IMR-90 (cell line): ENCODE data around the gene PTPN5. TPM values are rescaled to one million over a fixed set of nuclear protein-coding genes. Genes with fewer than 3 reads are reported as not detected.

Experiments
- ATAC-seq: fragments of 200-7000 bp; cut with Tn5 transposase; 2 replicates; pipeline ENCODE4 v1.9.1; 2020; ENCODE audit warnings: low read depth, mild to moderate bottlenecking, moderate library complexity
- BruUV-seq: library from RNA; stranded (reverse); fragments of 400-500 nt; replicated peaks from 2 replicates; lab custom pipeline; 2021; lab: Mats Ljungman, UMichigan
- CTCF ChIA-PET: fragments of 300-600 bp; formaldehyde crosslinking; extraction: SDS; loops from one replicate; lab custom pipeline; 2021; ENCODE audit warnings: antibody characterized with exemption; lab: Yijun Ruan, JAX
- POLR2A ChIA-PET: fragments of 300-600 bp; sonication (Branson Sonifier 250); formaldehyde crosslinking; loops from one replicate; lab custom pipeline; 2022; ENCODE audit warnings: antibody characterized with exemption; ENCODE audit not compliant: unreplicated experiment; lab: Charles Lee
- DNase-seq: peaks from one replicate; pipeline ENCODE4 v3.0.0; 2013
- H2AFZ ChIP-seq: replicated peaks from 2 replicates; pipeline ENCODE3; 2013; ENCODE audit warnings: low read length, mild to moderate bottlenecking; ENCODE audit not compliant: poor library complexity
- H2AK5ac ChIP-seq: 2 replicates; pipeline ENCODE4 v1.6.1; 2013; ENCODE audit warnings: low read depth, low read length, inconsistent platforms
- H2AK9ac ChIP-seq: replicated peaks from 2 replicates; pipeline ENCODE3; 2013; ENCODE audit warnings: mild to moderate bottlenecking, low read depth, low read length, moderate library complexity; ENCODE audit not compliant: poor library complexity
- H2BK120ac ChIP-seq: 2 replicates; pipeline ENCODE4 v1.6.1; 2013; ENCODE audit warnings: low read depth, low read length, inconsistent platforms
- H2BK15ac ChIP-seq: 3 replicates; pipeline ENCODE4 v1.6.1; 2013; ENCODE audit warnings: low read depth, low read length, inconsistent platforms
- H2BK20ac ChIP-seq: 2 replicates; pipeline ENCODE4 v1.6.1; 2013; ENCODE audit warnings: low read depth, mild to moderate bottlenecking, inconsistent platforms, low read length, moderate library complexity
- H2BK5ac ChIP-seq: 2 replicates; pipeline ENCODE4 v1.6.1; 2013; ENCODE audit warnings: mild to moderate bottlenecking, low read depth, low read length, inconsistent platforms; ENCODE audit not compliant: poor library complexity, severe bottlenecking
- H3K14ac ChIP-seq: replicated peaks from 2 replicates; pipeline ENCODE4 v1.6.1; 2013; ENCODE audit warnings: low read depth, low read length, inconsistent platforms
- H3K18ac ChIP-seq: 2 replicates; pipeline ENCODE4 v1.6.1; 2013; ENCODE audit warnings: low read depth, low read length, control low read depth
- H3K23ac ChIP-seq: 2 replicates; pipeline ENCODE4 v1.6.1; 2013; ENCODE audit warnings: low read depth, low read length, inconsistent platforms
- H3K27ac ChIP-seq: 2 replicates; pipeline ENCODE4 v1.5.1; 2013; ENCODE audit warnings: mild to moderate bottlenecking, control low read depth, low read length; ENCODE audit not compliant: insufficient read depth
- H3K27me3 ChIP-seq: 2 replicates; pipeline ENCODE4 v1.6.1; 2013; ENCODE audit warnings: low read length; ENCODE audit not compliant: control insufficient read depth, insufficient read depth
- H3K36me3 ChIP-seq: 2 replicates; pipeline ENCODE4 v1.6.1; 2013; ENCODE audit warnings: low read length, mixed read lengths; ENCODE audit not compliant: control insufficient read depth, insufficient read depth
- H3K4ac ChIP-seq: 2 replicates; pipeline ENCODE4 v1.6.1; 2013; ENCODE audit warnings: low read depth, low read length, inconsistent platforms
- H3K4me1 ChIP-seq: 2 replicates; pipeline ENCODE4 v1.6.1; 2013; ENCODE audit warnings: low read length, mixed read lengths; ENCODE audit not compliant: control insufficient read depth, insufficient read depth
- H3K4me2 ChIP-seq: 2 replicates; pipeline ENCODE4 v1.6.1; 2013; ENCODE audit warnings: low read depth, mild to moderate bottlenecking, control low read depth, low read length, moderate library complexity
- H3K4me3 ChIP-seq: 2 replicates; pipeline ENCODE4 v1.5.1; 2013; ENCODE audit warnings: low read depth, mild to moderate bottlenecking, control low read depth, low read length, moderate library complexity; ENCODE audit not compliant: insufficient read depth
- H3K56ac ChIP-seq: 2 replicates; pipeline ENCODE4 v1.6.1; 2013; ENCODE audit warnings: low read length, inconsistent platforms; ENCODE audit not compliant: insufficient read depth; ENCODE audit errors: extremely low read depth
- H3K79me1 ChIP-seq, 2 experiments: 2 replicates each; pipeline ENCODE4 v1.6.1; 2013; ENCODE audit warnings: low read length in 2 of 2, inconsistent platforms in 1 of 2, low read depth in 1 of 2
- H3K9ac ChIP-seq: 2 replicates; pipeline ENCODE4 v1.6.1; 2013; ENCODE audit warnings: low read depth, low read length, control low read depth
- H3K9me1 ChIP-seq: 2 replicates; pipeline ENCODE4 v1.6.1; 2013; ENCODE audit warnings: low read length, inconsistent platforms; ENCODE audit not compliant: insufficient read depth
- H3K9me3 ChIP-seq: 2 replicates; pipeline ENCODE4 v1.6.1; 2013; ENCODE audit warnings: low read length; ENCODE audit not compliant: control insufficient read depth, insufficient read depth
- H4K20me1 ChIP-seq: 2 replicates; pipeline ENCODE4 v1.6.1; 2013; ENCODE audit warnings: low read length, inconsistent platforms; ENCODE audit not compliant: insufficient read depth
- H4K5ac ChIP-seq: 2 replicates; pipeline ENCODE4 v1.6.1; 2013; ENCODE audit warnings: mild to moderate bottlenecking, low read depth, low read length, control low read depth
- H4K8ac ChIP-seq, 2 experiments: 2 replicates each; pipeline ENCODE4 v1.6.1; 2013; ENCODE audit warnings: low read depth in 2 of 2, low read length in 2 of 2, control low read depth in 1 of 2, inconsistent platforms in 1 of 2
- H4K91ac ChIP-seq: 2 replicates; pipeline ENCODE4 v1.6.1; 2013; ENCODE audit warnings: low read depth, low read length, inconsistent platforms; ENCODE audit not compliant: insufficient read depth
- CEBPB ChIP-seq: IDR thresholded peaks from 2 replicates; pipeline ENCODE4 v1.6.1; 2012; ENCODE audit warnings: low read depth, low read length, improper control_type of control experiment
- FOS ChIP-seq: fragments of 150-350 bp; IDR thresholded peaks from 2 replicates; pipeline ENCODE4 v1.6.1; 2016; ENCODE audit warnings: low read depth, low read length
- NFE2L2 ChIP-seq: fragments of 150-350 bp; IDR thresholded peaks from 2 replicates; pipeline ENCODE4 v1.6.1; 2016; ENCODE audit warnings: low read depth, mild to moderate bottlenecking, low read length
- RAD21 ChIP-seq: IDR thresholded peaks from 2 replicates; pipeline ENCODE4 v1.6.1; 2012; ENCODE audit warnings: low read length, improper control_type of control experiment
- SMC3 ChIP-seq: fragments of 150-350 bp; IDR thresholded peaks from 2 replicates; pipeline ENCODE4 v1.6.1; 2016; ENCODE audit warnings: low read depth, mild to moderate bottlenecking, antibody characterized with exemption, low read length, moderate library complexity
- WGBS, 2 experiments: methylation state at CpG; one replicate each; pipeline versions ENCODE4 v1.1.5 to v1.1.7; 2013; ENCODE audit warnings: missing lambda C conversion rate in 2 of 2; ENCODE audit not compliant: insufficient read length in 1 of 2; ENCODE audit errors: extremely low coverage in 2 of 2; 5-methylcytosine and 5-hydroxymethylcytosine counted together
- dilution Hi-C: fragments of 300-500 bp; cut with HindIII; formaldehyde crosslinking; loops from one replicate; pipeline ENCODE4 v1.14.3; 2018; ENCODE audit warnings: low sequenced_read_pairs; ENCODE audit not compliant: unreplicated experiment
- in situ Hi-C: fragments of 300-500 bp; cut with MboI; formaldehyde crosslinking; loops from 3 replicates; pipeline ENCODE4 v1.14.3; 2019; ENCODE audit warnings: low sequenced_read_pairs, inconsistent platforms, mixed read lengths
- intact Hi-C: fragments of 100-400 bp; cut with micrococcal nuclease; formaldehyde crosslinking; loops from 2 replicates; pipeline ENCODE4 v1.10.0; 2022
- polyA plus RNA-seq, 3 experiments: library from polyadenylated mRNA; depleted of rRNA; stranded (reverse); fragments of >200 nt; gene quantifications; 2 replicates each; pipeline ENCODE4 v1.2.3, GENCODE V29; 2012; ENCODE audit warnings: low replicate concordance in 1 of 3
- total RNA-seq: library from RNA; depleted of rRNA; stranded (reverse); fragments of >200 nt; gene quantifications from 2 replicates; pipeline ENCODE4 v1.2.3, GENCODE V29; 2012
- TF ChIP-seq, protein P1 (sequence below): fragments of 150-350 bp; IDR thresholded peaks from 2 replicates; pipeline ENCODE4 v1.6.1; 2016; ENCODE audit warnings: low read depth, mild to moderate bottlenecking, low read length, moderate library complexity, borderline replicate concordance

PTPN5 gene
- total and polyA plus RNA-seq, 2 of the 4 experiments (the other 2 are of a cell fraction), result not detected

GRCh38 chr11:18778468-18778867 lies 13.1 kb downstream of the PTPN5 start:
- no peak overlapping the region for H2BK5ac ChIP-seq
- H3K27ac ChIP-seq, result no peak overlapping the region
- no TSS peak for BruUV-seq
- no peak overlapping the region for H4K5ac ChIP-seq
- no peak overlapping the region for H2BK15ac ChIP-seq
- H2AK5ac ChIP-seq, result no peak overlapping the region
- H3K4me2 ChIP-seq, result no peak overlapping the region
- TF ChIP-seq, protein P1, sequence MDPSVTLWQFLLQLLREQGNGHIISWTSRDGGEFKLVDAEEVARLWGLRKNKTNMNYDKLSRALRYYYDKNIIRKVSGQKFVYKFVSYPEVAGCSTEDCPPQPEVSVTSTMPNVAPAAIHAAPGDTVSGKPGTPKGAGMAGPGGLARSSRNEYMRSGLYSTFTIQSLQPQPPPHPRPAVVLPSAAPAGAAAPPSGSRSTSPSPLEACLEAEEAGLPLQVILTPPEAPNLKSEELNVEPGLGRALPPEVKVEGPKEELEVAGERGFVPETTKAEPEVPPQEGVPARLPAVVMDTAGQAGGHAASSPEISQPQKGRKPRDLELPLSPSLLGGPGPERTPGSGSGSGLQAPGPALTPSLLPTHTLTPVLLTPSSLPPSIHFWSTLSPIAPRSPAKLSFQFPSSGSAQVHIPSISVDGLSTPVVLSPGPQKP, result no peak
- TF ChIP-seq NFE2L2 (no peak), SMC3 (no peak), FOS (no peak), RAD21 (no peak), CEBPB (no peak)
- dilution Hi-C loops (no loop called here), intact Hi-C loops (no loop called here), in situ Hi-C loops (no loop called here)
- H3K9ac ChIP-seq, result no peak overlapping the region
- H3K4ac ChIP-seq, result no peak overlapping the region
- no peak overlapping the region for H2AK9ac ChIP-seq
- no peak overlapping the region for H2BK20ac ChIP-seq
- H4K91ac ChIP-seq, result no peak overlapping the region
- CTCF ChIA-PET, result no interaction called here
- no peaks in the 10 kb centered on the region for H3K9me1 ChIP-seq
- H2BK120ac ChIP-seq, result no peak overlapping the region
- H3K23ac ChIP-seq, result no peak overlapping the region
- no peak overlapping the region for H2AFZ ChIP-seq
- no peak overlapping the region for H3K4me3 ChIP-seq
- ATAC-seq, result no peak
- no peaks in the 10 kb centered on the region for H3K9me3 ChIP-seq
- H3K27me3 ChIP-seq, result peaks cover 14% of the 10 kb centered on the region
- no peak overlapping the region for H3K18ac ChIP-seq
- no peaks in the 10 kb centered on the region for H4K20me1 ChIP-seq
- no peaks in the 10 kb centered on the region for H3K36me3 ChIP-seq
- POLR2A ChIA-PET, result interaction anchor here (0.6 kb wide), 1 partner anchor 10 kb away, joined by 3 read pairs; no protein-coding TSS in a partner anchor
- H3K56ac ChIP-seq, result no peak overlapping the region
- WGBS, 2 experiments, result 69% methylated on average over 3 of the region's 4 CpGs; no CpG with 5 or more reads in 1 of the 2 experiments
- DNase-seq, result no peak
- no peak overlapping the region for H4K8ac ChIP-seq
- no peak overlapping the region for H3K14ac ChIP-seq
- H3K4me1 ChIP-seq, result no peaks in the 10 kb centered on the region
- no peaks in the 10 kb centered on the region for H3K79me1 ChIP-seq
